ENCODE measurements around the gene ZNF492. TPM values are rescaled to one million over a fixed set of nuclear protein-coding genes. Genes with fewer than 3 reads are reported as not detected.
"Not testable (repeated sequence)": the region's sequence is repeated elsewhere in the genome, so short reads cannot be mapped to it uniquely, and the experiment has no call there.

The ZNF492 gene
- total and polyA plus RNA-seq, 7 donors: 0.01 to 0.07 (median 0.03) TPM; not detected in 4

DNA sequence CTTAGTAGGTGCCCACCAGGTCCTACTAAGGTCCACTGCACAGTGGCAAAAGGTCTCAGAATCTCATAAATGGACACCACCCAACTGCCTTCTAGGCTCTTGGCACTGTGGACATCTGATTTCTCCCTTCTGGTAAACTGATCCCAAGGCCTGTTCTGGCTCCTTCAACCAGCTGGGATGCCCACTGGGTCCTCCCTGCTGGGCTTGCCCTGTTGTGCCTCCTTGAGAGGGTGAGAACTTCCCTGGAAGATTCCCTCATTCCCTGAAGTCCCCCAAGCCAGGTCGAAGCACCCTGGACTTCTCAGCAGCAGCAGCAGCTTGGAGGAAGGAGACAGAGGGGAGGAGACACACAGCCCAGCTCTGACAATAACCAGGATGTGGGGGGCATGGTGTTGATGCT is 6.6 kb upstream of the ZNF492 start:
- ATAC-seq (no peak), DNase-seq (no peak)
- no peaks in the 10 kb centered on the region for H3K36me3 ChIP-seq (ENCODE audit: insufficient read depth in 1 of 2, low read depth in 1 of 2)
- TF ChIP-seq, protein P1, sequence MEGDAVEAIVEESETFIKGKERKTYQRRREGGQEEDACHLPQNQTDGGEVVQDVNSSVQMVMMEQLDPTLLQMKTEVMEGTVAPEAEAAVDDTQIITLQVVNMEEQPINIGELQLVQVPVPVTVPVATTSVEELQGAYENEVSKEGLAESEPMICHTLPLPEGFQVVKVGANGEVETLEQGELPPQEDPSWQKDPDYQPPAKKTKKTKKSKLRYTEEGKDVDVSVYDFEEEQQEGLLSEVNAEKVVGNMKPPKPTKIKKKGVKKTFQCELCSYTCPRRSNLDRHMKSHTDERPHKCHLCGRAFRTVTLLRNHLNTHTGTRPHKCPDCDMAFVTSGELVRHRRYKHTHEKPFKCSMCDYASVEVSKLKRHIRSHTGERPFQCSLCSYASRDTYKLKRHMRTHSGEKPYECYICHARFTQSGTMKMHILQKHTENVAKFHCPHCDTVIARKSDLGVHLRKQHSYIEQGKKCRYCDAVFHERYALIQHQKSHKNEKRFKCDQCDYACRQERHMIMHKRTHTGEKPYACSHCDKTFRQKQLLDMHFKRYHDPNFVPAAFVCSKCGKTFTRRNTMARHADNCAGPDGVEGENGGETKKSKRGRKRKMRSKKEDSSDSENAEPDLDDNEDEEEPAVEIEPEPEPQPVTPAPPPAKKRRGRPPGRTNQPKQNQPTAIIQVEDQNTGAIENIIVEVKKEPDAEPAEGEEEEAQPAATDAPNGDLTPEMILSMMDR (IDR thresholded peaks at IDR 0.05): no peak
- WGBS, 3 donors: 68 to 82% (median 73%) methylated on average over 1 of the region's 1 CpG
- intact Hi-C loops (cut with DNase I): no loop called here
- H3K4me3 ChIP-seq: no peak overlapping the region
- no peaks in the 10 kb centered on the region for H3K9me3 ChIP-seq
- peaks cover 0 to 14% (median 0%) of the 10 kb centered on the region in 3 donors for H3K27me3 ChIP-seq (ENCODE audit: insufficient read depth in 3 of 3, low read length in 2 of 3)
- H3K4me1 ChIP-seq: no peaks in the 10 kb centered on the region
- no peak overlapping the region for H3K27ac ChIP-seq

DNA sequence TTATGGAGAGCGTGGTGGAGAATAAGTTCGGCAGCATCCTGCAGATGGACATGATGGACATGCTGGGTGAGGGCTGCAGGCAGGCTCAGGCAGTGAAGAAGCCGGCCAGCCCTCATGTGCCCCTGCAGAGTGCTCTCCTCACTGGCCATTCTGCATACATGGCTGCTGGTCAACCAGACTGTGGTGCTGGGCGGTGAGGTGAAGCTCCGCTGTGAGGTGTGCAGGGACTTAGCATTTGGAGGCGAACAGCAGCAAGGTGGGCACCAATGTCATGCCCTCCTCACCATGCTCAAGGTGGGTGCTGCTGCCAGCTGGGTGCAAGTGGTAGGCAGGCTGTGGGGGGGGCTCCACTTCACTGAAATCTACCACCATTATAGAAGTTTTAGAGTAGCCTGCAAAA is 5.7 kb upstream of the ZNF492 start:
- TF ChIP-seq, protein P1 (IDR thresholded peaks at IDR 0.05): no peak
- H3K27me3 ChIP-seq (ENCODE audit: insufficient read depth in 3 of 3, low read length in 2 of 3): peaks cover 0 to 5% (median 0%) of the 10 kb centered on the region in 3 donors
- H3K4me1 ChIP-seq: no peaks in the 10 kb centered on the region
- intact Hi-C loops (cut with DNase I): no loop called here
- no peak overlapping the region for H3K27ac ChIP-seq
- H3K9me3 ChIP-seq: no peaks in the 10 kb centered on the region
- 87 to 90% (median 87%) methylated on average over 6 of the region's 6 CpGs for WGBS, 3 donors
- no peaks in the 10 kb centered on the region for H3K36me3 ChIP-seq (ENCODE audit: insufficient read depth in 1 of 2, low read depth in 1 of 2)
- DNase-seq (no peak), ATAC-seq (no peak)
- no peak overlapping the region for H3K4me3 ChIP-seq

DNA sequence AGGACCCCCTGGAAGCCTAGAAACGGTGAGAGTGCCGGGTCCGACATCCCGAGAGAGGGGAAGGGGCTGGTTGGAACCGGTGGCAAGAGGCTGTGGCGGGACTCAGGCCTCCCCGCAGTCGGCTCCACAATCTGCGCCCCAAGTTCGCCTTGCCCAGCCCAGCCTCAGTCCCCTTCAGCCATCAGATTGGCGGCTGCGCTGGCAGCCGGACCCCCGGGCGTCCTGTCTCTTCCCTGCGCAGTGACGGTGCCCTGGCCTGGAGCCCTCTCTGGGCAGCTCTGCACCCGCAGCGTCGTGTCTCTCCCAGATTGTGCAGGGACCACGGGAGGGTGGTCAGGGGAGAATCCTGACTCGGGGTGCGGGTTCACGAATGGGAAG is 315 bp downstream of the ZNF492 start:
- Histone ChIP-seq H3K4me1 (no peaks in the 10 kb centered on the region), H3K36me3 (ENCODE audit: insufficient read depth in 1 of 2, low read depth in 1 of 2) (no peaks in the 10 kb centered on the region), H3K4me3 (peak overlapping the region; percentile 70), H3K9me3 (no peaks in the 10 kb centered on the region), H3K27ac (no peak overlapping the region), H3K27me3 (ENCODE audit: insufficient read depth in 3 of 3, low read length in 2 of 3) (no peaks in the 10 kb centered on the region)
- intact Hi-C loops (cut with DNase I): no loop called here
- ATAC-seq (no peak), DNase-seq (no peak)
- TF ChIP-seq, protein P1 (IDR thresholded peaks at IDR 0.05): no peak
- 0 to 2% (median 1%) methylated on average over 20 to 24 of the region's 24 CpGs for WGBS, 3 donors

DNA sequence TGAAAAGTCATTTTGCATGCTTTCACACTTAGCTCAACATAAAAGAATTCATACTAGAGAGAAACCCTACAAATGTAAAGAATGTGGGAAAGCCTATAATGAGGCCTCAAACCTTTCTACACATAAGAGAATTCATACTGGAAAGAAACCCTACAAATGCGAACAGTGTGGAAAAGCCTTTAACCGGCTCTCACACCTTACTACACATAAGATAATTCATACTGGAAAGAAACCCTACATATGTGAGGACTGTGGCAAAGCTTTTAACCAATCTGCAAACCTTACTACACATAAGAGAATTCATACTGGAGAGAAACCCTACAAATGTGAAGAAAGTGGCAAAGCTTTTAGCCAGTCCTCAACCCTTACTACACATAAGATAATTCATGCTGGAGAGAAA is 51.4 kb downstream of the ZNF492 start:
- H3K27me3 ChIP-seq (ENCODE audit: insufficient read depth in 3 of 3, low read length in 2 of 3); DNase-seq; H3K36me3 ChIP-seq (ENCODE audit: insufficient read depth in 1 of 2, low read depth in 1 of 2); H3K4me3 ChIP-seq; intact Hi-C loops (cut with DNase I); H3K27ac ChIP-seq; H3K4me1 ChIP-seq; ATAC-seq: not testable (repeated sequence)
- 75 to 99% (median 79%) methylated on average over 2 of the region's 2 CpGs for WGBS, 3 donors
- H3K9me3 ChIP-seq: peaks cover 31% of the 10 kb centered on the region

DNA sequence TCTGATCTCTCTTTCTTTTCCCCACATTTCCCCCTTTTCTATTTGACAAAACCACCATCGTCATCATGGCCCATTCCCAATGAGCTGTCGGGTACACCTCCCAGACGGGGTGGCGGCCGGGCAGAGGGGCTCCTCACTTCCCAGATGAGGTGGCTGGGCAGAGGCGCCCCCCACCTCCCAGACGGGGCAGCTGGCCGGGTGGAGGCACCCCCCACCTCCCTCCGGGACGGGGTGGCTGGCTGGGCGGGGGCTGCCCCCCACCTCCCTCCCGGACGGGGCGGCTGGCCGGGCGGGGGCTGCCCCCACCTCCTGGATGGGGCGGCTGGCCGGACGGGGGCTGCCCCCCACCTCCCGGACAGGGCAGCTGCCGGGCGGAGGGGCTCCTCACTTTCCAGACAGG is 68.5 kb downstream of the ZNF492 start:
- H3K27me3 ChIP-seq (ENCODE audit: insufficient read depth in 3 of 3, low read length in 2 of 3); intact Hi-C loops (cut with DNase I); DNase-seq; H3K27ac ChIP-seq; H3K4me3 ChIP-seq; ATAC-seq; H3K9me3 ChIP-seq; H3K4me1 ChIP-seq; H3K36me3 ChIP-seq (ENCODE audit: insufficient read depth in 1 of 2, low read depth in 1 of 2): not testable (repeated sequence)
- 88 to 95% (median 91%) methylated on average over 12 to 22 of the region's 22 CpGs for WGBS, 3 donors

DNA sequence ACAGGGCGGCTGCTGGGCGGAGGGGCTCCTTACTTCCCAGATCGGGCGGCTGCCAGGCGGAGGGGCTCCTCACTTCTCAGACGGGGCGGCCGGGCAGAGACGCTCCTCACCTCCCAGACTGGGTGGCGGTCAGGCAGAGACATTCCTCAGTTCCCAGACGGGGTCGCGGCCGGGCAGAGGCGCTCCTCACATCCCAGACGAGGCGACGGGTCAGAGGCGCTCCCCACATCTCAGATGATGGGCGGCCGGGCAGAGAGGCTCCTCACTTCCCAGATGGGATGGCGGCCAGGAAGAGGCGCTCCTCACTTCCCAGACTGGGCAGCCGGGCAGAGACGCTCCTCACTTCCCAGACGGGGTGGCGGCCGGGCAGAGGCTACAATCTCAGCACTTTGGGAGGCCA is 69.0 kb downstream of the ZNF492 start:
- H3K27me3 ChIP-seq (ENCODE audit: insufficient read depth in 3 of 3, low read length in 2 of 3); H3K27ac ChIP-seq; ATAC-seq; H3K4me3 ChIP-seq; H3K4me1 ChIP-seq; intact Hi-C loops (cut with DNase I); H3K36me3 ChIP-seq (ENCODE audit: insufficient read depth in 1 of 2, low read depth in 1 of 2); DNase-seq; H3K9me3 ChIP-seq: not testable (repeated sequence)
- 93 to 98% (median 98%) methylated on average over 16 to 28 of the region's 28 CpGs for WGBS, 3 donors
